GM04504 (cell line): ENCODE results near the gene PTPN21.

Source experiments
- DNase-seq: peaks from one replicate; pipeline ENCODE4 v3.0.0-alpha.2; 2012; ENCODE audit warnings: low read depth

PTPN21 gene

GRCh38 chr14:88554457-88555286 lies at the start of gene PTPN21:
TSS of gene PTPN21 (minus strand) at chr14:88555007. CDS start at chr14:88550417, 4,590 bp downstream.
- DNase-seq, result peak; percentile 48

- no peak for DNase-seq
Measured at GRCh38 chr14:88604212-88604611, 49.4 kb upstream of the PTPN21 start.

GRCh38 chr14:88599761-88600439 lies 45.1 kb upstream of the PTPN21 start:
- DNase-seq, result no peak

GRCh38 chr14:88599326-88599725 lies 44.5 kb upstream of the PTPN21 start:
- no peak for DNase-seq

GRCh38 chr14:88598097-88598675 lies 43.4 kb upstream of the PTPN21 start:
- DNase-seq, result no peak

GRCh38 chr14:88597601-88598000 lies 42.8 kb upstream of the PTPN21 start:
- DNase-seq, result no peak

- DNase-seq, result no peak
Measured at GRCh38 chr14:88597038-88597437, 42.2 kb upstream of the PTPN21 start.

GRCh38 chr14:88592031-88592430 lies 37.2 kb upstream of the PTPN21 start:
- no peak for DNase-seq

GRCh38 chr14:88590173-88590572 lies 35.4 kb upstream of the PTPN21 start:
- no peak for DNase-seq

GRCh38 chr14:88588081-88588480 lies 33.3 kb upstream of the PTPN21 start:
- no peak for DNase-seq

- no peak for DNase-seq
Measured at GRCh38 chr14:88584451-88584850, 29.6 kb upstream of the PTPN21 start.

GRCh38 chr14:88576222-88576621 lies 21.4 kb upstream of the PTPN21 start:
- no peak for DNase-seq

- no peak for DNase-seq
Measured at GRCh38 chr14:88572117-88572516, 17.3 kb upstream of the PTPN21 start.

- DNase-seq, result no peak
Measured at GRCh38 chr14:88568196-88568595, 13.4 kb upstream of the PTPN21 start.

GRCh38 chr14:88565427-88565826 lies 10.6 kb upstream of the PTPN21 start:
- no peak for DNase-seq

GRCh38 chr14:88563845-88564244 lies 9.0 kb upstream of the PTPN21 start:
- DNase-seq, result no peak

- DNase-seq, result peak; percentile 69
Measured at GRCh38 chr14:88562831-88563686, 8.3 kb upstream of the PTPN21 start, which contains the start of gene ZC3H14. TSS of gene ZC3H14 (plus strand) at chr14:88563037. CDS start at chr14:88563134, 97 bp downstream.

GRCh38 chr14:88562532-88562830 lies 7.7 kb upstream of the PTPN21 start:
- no peak for DNase-seq

GRCh38 chr14:88559852-88560251 lies 5.0 kb upstream of the PTPN21 start:
- DNase-seq, result peak; percentile 36

GRCh38 chr14:88556581-88556980 lies 1.8 kb upstream of the PTPN21 start:
- no peak for DNase-seq

- no peak for DNase-seq
Measured at GRCh38 chr14:88553886-88554456, 836 bp downstream of the PTPN21 start.

- no peak for DNase-seq
Measured at GRCh38 chr14:88552876-88553275, 1.9 kb downstream of the PTPN21 start.
